ENCODE measurements around the gene GVQW3.

GVQW3 gene

GRCh38 chr11:76392870-76393269 lies 11.7 kb downstream of the GVQW3 start (continued):
- TF ChIP-seq ZNF280C (tag by site-specific recombination; IDR thresholded peaks at IDR 0.05) (no peak), EGR2 (tag by site-specific recombination; IDR thresholded peaks at IDR 0.05; ENCODE audit: low read depth) (no peak)

- ChIA-PET POLR2A (no interaction called here), CTCF (no interaction called here)
- H3K27ac ChIP-seq (ENCODE audit: extremely low read depth, low read depth, low read length): no peak overlapping the region
- TF ChIP-seq SP7 (tag by site-specific recombination; IDR thresholded peaks at IDR 0.05) (no peak), ZNF610 (tag by site-specific recombination; IDR thresholded peaks at IDR 0.05; ENCODE audit: borderline replicate concordance) (no peak), ZBTB20 (tag by site-specific recombination; IDR thresholded peaks at IDR 0.05) (no peak), ZSCAN18 (tag by site-specific recombination; IDR thresholded peaks at IDR 0.05) (no peak), ZBTB21 (tag by site-specific recombination; IDR thresholded peaks at IDR 0.05) (no peak), ZSCAN30 (tag by site-specific recombination; IDR thresholded peaks at IDR 0.05) (no peak), ZNF521 (tag by site-specific recombination; IDR thresholded peaks at IDR 0.05) (no peak), IKZF3 (tag by site-specific recombination; IDR thresholded peaks at IDR 0.05) (no peak)
- H3K9me3 ChIP-seq (ENCODE audit: control insufficient read depth, insufficient read depth, low read depth, low read length): no peaks in the 10 kb centered on the region
- H3K36me3 ChIP-seq (ENCODE audit: control insufficient read depth in 2 of 2, insufficient read depth in 1 of 2, low read length in 2 of 2): no peaks in the 10 kb centered on the region
- H3K4me1 ChIP-seq (ENCODE audit: control insufficient read depth, insufficient read depth, low read length): no peaks in the 10 kb centered on the region
- no peak overlapping the region for H3K4me3 ChIP-seq (ENCODE audit: low read depth, low read length)
These were observed 13.3 kb downstream of the GVQW3 start for GRCh38 chr11:76394411-76394810.

GRCh38 chr11:76395296-76395695 lies 14.2 kb downstream of the GVQW3 start:
- TF ChIP-seq CTCF (tag by site-specific recombination; IDR thresholded peaks at IDR 0.05) (no peak), ZNF654 (tag by site-specific recombination; IDR thresholded peaks at IDR 0.05; ENCODE audit: low read depth) (no peak), ZNF777 (tag by site-specific recombination; IDR thresholded peaks at IDR 0.05; ENCODE audit: borderline replicate concordance) (no peak), ZNF132 (tag by site-specific recombination; IDR thresholded peaks at IDR 0.05; ENCODE audit: borderline replicate concordance) (no peak), ZNF610 (tag by site-specific recombination; IDR thresholded peaks at IDR 0.05; ENCODE audit: borderline replicate concordance) (no peak), ZNF843 (tag by site-specific recombination; IDR thresholded peaks at IDR 0.05) (no peak), ZNF596 (tag by site-specific recombination; IDR thresholded peaks at IDR 0.05) (no peak), ZNF169 (tag by site-specific recombination; IDR thresholded peaks at IDR 0.05) (no peak), ZNF335 (tag by site-specific recombination; conservative IDR thresholded peaks at IDR 0.05) (no peak), ZSCAN30 (tag by site-specific recombination; IDR thresholded peaks at IDR 0.05) (no peak), ZNF404 (tag by site-specific recombination; IDR thresholded peaks at IDR 0.05) (no peak), MYNN (tag by site-specific recombination; IDR thresholded peaks at IDR 0.05; ENCODE audit: borderline replicate concordance) (no peak), EGR2 (tag by site-specific recombination; IDR thresholded peaks at IDR 0.05; ENCODE audit: low read depth) (no peak), ZNF558 (tag by site-specific recombination; IDR thresholded peaks at IDR 0.05) (no peak), GLI4 (tag by site-specific recombination; IDR thresholded peaks at IDR 0.05) (no peak), ZNF704 (tag by site-specific recombination; IDR thresholded peaks at IDR 0.05) (no peak), ZNF362 (tag by site-specific recombination; IDR thresholded peaks at IDR 0.05) (no peak), ZNF354C (tag by site-specific recombination; IDR thresholded peaks at IDR 0.05; ENCODE audit: borderline replicate concordance, low read depth) (no peak), ZNF112 (tag by site-specific recombination; IDR thresholded peaks at IDR 0.05) (no peak), ZNF174 (tag by site-specific recombination; IDR thresholded peaks at IDR 0.05) (no peak)
- ChIA-PET POLR2A (no interaction called here), CTCF (interaction anchor here (1.8 kb wide), 1 partner anchor 25 kb away, joined by 5 read pairs; no protein-coding TSS in a partner anchor)
- Histone ChIP-seq H3K4me1 (ENCODE audit: control insufficient read depth, insufficient read depth, low read length) (no peaks in the 10 kb centered on the region), H3K36me3 (ENCODE audit: control insufficient read depth in 2 of 2, insufficient read depth in 1 of 2, low read length in 2 of 2) (no peaks in the 10 kb centered on the region), H3K27ac (ENCODE audit: extremely low read depth, low read depth, low read length) (no peak overlapping the region), H3K9me3 (ENCODE audit: control insufficient read depth, insufficient read depth, low read depth, low read length) (no peaks in the 10 kb centered on the region), H3K4me3 (ENCODE audit: low read depth, low read length) (no peak overlapping the region)
